Astrocyte (in vitro differentiated cells and primary cell): Measurements from ENCODE around the gene GGA3.
"Not testable (repeated sequence)": the region's sequence is repeated elsewhere in the genome, so short reads cannot be mapped to it uniquely, and the experiment has no call there.

Experiments
- CTCF ChIP-seq: IDR thresholded peaks from 2 replicates; pipeline ENCODE4 v1.5.1; 2011; ENCODE audit warnings: low read depth, mild to moderate bottlenecking, inconsistent platforms, low read length, moderate library complexity; ENCODE audit not compliant: insufficient read depth
- EZH2 ChIP-seq: IDR thresholded peaks from 2 replicates; pipeline ENCODE4 v1.6.1; 2012; ENCODE audit warnings: mild to moderate bottlenecking, low read length, inconsistent platforms; ENCODE audit not compliant: insufficient read depth

GRCh38 chr17:75255954-75256698, 5.3 kb downstream of the GGA3 start:
- not testable (repeated sequence) for TF ChIP-seq CTCF, EZH2
